ENCODE measurements around the gene NEDD4.
"Not testable (repeated sequence)": the region's sequence is repeated elsewhere in the genome, so short reads cannot be mapped to it uniquely, and the experiment has no call there.

NEDD4 gene

DNA sequence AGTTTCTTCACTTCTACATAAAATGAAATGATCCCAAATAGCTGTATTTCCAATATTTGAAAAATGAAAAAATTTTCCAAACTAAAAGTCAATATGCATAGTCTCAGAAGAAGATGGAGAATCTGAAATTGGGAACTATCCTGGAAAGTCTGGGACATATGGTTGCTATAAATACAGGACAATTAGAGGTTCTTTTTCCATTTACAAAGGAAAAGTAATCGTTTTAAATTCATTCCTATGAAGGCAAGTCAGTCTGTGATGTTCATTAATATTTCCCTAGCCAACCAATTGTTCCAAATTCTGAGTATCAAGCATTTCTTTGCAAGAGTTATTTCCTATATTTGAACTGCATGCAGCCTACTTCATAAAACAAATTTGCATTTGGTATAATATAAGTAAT, 102.2 kb downstream of the NEDD4 start:
- no peak for DNase-seq

DNA sequence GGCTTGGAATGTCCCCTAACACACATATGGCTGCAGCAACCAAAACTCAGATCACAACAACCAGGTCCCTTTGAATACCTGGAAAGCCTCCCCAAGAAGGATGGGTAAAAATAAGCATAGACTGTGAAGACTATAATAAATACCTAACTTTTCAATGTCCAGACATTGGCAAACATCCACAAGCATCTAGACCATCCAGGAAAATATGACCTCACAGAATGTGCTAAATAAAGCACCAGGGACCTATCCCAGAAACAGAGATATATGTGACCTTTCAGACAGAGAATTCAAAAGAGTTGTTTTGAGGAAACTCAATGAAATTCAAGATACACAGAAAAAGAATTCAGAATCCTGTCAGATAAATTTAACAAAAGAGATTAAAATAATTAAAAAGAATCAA, 109.2 kb downstream of the NEDD4 start:
- no peak for DNase-seq

DNA sequence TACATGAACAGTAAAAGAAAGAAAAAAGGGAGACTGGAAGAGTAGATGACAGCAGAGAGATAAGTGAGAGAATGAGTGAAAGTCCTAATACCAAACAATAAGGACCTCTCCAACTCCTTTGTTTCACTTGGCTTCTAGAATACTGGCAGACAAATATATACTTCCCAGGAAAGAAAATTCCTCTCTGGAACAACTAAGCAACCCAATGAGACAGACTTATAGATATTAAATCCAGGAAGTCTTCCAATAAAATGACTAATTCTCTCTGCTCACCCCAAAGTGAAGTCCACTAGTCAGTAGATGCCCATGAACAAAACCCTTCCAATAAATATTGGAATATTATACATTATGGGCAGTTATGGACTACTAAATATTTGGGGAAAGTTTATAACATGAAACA, 114.2 kb downstream of the NEDD4 start:
- no peak for DNase-seq

DNA sequence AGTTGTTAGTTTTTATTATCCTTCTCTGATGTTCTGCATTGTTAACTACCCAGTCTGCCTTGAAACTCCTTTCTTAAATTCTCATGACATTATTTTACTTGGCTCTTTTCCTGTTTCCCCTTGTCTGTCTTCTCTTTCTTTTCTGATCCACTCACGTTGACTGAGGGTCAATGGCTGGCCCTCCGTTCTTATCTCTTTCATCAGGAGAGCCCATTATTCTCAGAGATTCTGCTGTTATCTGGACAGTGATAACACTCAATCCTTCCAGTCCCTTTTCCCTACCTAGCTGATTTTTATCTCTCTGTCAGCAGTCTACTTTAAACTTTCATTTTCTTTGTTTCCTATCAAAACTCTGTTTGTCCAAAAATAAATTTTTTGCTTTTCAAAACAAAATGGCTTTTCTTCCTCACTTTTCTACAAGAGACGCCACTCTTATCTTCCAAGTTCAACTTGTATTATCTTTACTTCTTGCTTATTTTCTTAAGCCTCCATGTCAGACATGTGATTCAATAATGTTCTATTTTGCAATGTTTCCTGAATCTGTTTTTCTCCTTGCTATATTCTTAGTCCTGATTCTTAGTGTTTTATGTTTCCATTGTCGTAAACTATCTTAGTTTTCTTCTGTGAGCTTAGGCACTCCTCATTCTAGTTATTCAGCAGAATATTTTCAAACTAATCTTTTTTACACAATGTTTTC, 120.2 kb downstream of the NEDD4 start:
- no peak for DNase-seq

DNA sequence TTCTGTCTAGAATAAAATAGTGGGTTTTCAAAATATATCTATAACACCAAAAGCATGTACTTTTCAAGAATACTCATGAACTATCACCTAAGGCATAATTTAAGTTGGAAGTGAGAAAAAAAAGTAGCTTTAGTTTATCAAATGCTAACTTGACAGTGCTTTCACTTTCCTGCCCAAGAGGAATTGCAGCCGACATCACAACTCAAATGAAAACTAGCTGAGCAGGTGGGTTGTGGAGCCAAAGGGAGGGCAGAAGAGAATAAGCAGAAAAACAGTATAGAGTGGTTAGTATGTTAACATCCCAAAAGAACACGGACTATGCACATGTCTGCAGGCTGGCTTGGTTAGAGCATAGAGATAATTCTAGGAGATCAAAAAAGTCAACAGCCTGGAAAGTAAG, 120.9 kb downstream of the NEDD4 start:
- no peak for DNase-seq

DNA sequence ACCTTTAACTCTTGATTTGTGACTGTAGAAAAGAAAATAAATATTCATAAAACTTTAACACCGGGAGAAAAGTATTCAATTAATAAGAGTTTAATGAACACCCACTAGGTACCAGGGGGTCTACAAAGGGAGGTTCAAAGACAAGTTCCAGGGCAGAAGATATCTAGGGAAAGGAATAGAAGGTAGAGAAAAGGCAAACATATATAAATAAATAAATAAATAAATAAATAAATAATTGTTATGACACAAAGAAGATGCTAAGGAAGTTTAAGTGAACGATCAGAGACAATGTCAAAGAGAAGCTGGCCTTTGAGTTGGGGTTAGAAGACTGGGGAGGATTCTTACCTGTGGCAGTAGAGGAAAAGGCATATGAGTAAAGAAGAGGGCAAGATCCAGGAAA, 123.8 kb downstream of the NEDD4 start:
- DNase-seq: no peak

DNA sequence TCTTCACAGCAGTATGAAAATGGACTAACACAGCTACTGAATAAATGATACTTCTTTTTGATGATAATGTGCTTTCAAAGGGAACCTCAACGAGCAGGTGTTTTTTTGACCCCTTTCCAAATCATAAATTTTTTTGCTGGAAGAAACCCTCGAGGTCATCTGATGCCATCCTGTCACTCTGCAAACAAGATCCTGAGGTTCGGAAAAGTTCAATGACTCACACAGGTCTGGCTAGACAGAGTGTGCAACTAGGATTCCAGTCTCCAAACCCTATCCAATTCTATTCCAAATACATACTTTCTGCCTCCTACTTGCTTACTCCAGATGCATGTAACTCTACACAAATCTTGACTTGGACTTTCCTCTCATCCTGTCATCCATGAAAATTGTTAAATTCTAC, 124.7 kb downstream of the NEDD4 start:
- no peak for DNase-seq

DNA sequence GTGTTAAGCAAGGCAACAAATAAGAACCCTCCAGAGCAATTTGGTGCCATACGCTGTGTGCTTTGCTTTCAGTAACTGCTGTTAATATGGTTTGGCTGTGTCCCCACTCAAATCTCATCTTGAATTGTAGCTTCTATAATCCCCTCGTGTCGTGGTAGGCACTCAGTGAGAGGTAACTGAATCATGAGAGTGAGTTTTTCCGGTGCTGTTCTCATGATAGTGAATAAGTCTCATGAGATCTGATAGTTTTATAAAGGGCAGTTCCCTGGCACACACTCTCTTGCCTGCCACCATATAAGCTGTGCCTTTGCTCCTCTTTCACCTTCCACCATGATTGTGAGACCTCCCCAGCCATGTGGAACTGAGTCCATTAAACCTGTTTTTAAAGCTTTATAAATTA, 125.1 kb downstream of the NEDD4 start:
- DNase-seq: not testable (repeated sequence)

DNA sequence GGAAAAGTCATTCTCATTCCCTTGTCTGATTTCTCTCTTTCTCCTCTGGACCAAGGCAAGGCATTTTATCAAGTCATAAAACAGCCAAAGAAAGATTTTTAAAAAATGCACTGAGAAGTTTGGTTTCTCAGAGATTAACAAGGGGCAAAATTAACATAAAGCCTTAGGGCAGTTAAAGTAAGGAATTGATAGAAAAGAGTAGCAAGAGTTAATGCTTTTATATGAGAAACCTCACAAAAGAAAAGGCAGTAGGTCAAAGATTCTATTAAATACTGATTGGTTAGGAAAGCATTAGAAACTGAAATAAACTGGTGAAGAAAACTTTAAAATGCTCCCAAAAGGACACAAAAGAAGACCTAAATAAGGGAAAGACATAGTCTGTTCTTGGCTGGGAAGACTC, 129.5 kb downstream of the NEDD4 start:
- no peak for DNase-seq

DNA sequence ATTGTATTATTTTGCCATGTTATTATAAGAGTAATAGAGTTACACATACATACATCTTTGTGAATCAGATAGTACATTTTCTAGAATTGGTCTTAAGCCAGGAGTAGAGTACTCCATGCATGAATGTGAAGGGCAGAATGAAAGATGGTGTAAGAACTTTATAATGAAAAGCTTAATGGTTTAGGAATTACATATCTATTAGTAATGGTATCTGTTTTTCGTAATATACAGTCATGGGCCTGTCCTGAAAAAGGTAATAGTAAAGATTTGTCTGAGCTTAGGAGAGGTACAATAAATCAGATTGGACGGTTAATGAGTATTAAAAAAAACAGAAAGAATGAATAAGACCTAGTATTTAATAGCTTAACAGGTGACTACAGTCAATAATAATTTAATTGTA, 132.3 kb downstream of the NEDD4 start:
- DNase-seq: no peak

DNA sequence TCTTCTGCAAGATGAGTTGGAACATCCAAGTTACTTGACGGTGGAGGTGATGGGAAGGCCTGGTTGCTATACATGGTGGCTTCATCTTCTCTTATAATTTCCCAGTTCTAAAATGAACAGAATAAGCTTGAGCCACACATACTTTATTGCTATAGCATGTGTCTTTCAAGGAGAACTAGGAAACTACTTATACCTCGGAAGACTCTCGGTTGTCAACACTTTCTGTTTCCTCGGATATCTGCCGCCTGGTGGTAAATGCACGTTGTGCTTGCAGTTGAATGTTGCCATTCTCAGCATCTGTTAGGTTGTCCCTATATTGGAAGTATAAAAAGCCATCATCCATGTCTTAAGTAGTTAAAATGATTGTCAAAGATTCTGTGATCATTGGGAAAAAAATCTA, 132.9 kb downstream of the NEDD4 start:
- no peak for DNase-seq

DNA sequence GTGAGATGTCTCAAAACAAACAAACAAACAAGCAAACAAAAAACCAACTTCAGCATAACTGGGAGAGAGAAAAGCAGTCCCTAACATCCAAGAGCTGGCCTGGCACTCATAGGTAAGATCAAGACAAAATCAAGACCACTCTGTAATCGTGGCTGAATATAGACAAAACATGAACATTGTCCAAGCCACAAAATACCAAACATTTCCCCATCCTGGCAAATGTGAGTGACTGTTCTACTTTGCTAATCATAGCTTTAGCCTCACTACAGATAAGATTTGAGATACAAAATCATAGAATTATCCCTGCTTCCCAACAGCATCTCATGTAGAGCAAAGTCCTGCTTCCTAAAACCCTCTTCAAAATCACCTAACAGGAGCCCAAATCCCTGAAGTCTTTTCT, 133.7 kb downstream of the NEDD4 start:
- no peak for DNase-seq

DNA sequence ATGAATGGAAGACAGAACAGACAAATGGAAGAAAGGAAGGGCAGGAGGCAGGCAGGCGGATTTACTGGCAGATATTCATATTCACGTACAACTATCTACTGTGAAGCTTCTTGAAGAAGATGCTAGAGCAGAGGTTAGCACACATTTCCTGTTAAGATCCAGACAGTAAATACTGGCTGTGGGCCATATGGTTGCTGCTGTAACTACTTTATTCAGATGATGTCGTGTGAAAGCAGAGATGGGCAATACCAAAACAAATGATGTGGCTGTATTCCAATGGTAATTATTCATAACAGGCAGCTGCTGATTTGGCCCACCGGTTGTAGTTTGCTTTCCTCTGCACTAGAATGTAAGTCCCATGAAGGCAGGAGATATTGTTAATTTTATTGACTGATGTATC, 134.8 kb downstream of the NEDD4 start:
- DNase-seq: no peak

DNA sequence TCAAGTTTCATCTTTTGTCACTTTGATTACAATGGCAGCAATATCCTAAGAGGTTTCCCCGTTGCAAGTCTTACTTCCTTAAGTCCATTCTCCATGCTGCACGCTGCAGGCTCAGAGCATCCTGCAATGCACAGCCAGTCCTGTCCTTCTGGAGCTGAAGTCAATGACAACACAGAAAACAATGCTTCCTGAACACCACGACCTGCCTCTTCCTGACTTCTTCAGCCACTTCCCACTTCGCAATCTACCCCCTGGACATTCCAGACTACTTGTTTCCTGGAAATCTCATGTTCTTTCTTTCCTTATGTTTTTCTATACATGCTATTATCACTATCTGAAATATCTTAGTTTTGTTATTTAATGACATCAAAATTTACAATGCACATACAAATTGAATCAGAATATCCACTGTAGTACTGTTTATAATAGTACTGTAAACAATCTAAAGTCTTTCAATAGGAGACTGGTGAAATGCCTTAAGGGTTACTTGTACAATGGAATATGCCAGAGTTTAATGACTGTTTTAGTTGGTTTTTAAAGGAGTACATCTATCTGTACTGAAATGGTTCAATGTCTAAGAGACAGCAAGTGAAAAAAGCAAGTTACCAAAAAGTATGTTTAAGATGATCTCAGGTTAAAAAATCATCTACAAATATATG, 136.8 kb downstream of the NEDD4 start:
- no peak for DNase-seq

DNA sequence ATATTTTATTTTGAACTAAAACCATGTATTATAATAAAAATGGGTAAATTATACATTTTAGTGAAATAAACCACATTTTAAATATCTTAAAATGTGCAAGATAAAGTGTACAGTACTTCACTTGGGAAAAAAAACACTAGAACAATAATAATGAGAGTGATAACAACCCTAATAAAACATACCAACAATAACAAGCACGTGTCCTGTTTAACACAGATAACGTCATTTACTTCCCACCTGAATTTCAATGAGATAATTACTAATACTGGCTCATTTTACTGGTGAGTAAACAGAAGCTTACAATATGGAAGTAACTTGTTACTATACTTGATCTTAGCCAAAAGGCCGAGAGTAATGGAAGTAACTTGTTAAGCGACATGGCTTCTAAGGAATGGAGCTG, 140.3 kb downstream of the NEDD4 start:
- no peak for DNase-seq

DNA sequence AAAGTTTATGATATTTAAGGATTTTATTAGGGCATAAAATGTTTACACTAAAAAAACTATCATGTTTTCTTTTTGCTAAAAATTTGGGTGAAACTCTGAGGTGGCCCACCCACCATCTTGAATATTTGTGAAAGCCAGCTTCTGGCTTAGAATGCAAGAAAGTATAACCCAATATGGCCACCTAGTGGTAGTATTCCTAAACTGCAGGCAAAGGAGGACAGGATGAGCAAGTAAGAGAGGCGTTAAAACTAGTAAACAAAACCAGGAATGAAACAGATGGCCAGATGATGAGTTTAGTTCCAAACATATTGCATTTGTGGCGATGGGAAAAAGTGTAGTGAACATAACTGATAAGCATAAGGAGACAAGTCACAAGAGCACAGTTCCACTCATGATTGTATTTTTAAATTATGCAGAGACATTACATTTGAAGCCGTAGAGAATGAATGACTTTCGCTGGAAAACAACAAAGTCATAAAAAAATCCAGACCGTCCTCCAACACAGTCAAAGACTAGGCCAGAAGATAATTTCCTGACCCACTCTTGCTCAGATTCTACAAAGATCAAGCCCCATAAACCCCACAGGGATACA, 147.2 kb downstream of the NEDD4 start:
- no peak for DNase-seq

DNA sequence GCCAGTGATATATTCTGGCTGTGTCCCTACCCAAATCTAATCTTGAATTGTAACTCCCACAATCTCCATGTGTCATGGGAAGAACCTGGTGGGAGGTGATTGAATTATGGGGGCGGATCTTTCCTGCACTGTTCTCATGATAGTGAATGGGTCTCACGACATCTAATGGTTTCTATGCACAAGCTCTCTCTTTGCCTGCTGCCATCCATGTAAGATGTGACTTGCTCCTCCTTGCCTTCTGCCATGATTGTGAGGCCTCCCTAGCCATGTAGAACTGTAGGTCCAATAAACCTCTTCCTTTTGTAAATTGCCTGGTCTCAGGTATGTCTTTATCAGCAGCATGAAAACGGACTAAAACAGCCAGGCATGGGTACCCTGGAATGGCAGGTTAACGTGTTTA, 150.5 kb downstream of the NEDD4 start:
- not testable (repeated sequence) for DNase-seq

DNA sequence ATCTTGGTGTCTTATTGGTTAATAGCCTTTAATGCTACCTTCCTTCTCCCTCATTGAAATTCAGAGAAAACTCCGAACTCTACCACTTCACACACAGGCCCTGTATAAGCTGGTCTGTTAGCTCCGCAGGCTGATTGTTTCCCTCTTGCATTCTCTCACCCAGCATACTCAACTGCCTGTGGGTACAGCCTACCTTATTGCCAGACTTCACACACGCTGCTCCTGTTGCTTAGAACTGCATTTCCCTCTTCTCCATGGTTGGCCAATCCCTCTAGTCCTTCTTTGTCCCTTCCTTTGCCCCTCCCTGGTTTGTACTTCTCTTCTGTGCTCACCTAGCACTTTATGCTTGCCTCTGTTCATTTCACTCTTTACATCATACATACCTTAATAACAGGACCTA, 157.5 kb downstream of the NEDD4 start:
- DNase-seq: no peak

DNA sequence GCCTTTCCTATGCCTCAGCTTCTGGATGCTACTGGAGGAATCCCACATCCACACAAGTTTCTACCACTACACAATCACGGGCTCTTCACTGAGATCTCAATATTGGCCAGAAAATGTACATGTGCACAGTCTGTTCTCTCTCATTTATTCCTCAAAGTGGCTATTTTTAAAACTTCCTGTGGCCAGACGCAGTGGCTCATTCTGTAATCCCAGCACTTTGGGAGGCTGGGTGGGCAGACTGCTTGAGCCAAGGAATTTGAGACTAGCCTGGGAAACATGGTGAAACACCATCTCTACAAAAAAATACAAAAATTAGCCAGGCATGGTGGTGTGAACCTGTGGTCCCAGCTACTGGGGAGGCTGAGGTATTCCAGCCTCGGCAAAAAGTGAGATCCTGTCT, 159.1 kb downstream of the NEDD4 start:
- DNase-seq: no peak

DNA sequence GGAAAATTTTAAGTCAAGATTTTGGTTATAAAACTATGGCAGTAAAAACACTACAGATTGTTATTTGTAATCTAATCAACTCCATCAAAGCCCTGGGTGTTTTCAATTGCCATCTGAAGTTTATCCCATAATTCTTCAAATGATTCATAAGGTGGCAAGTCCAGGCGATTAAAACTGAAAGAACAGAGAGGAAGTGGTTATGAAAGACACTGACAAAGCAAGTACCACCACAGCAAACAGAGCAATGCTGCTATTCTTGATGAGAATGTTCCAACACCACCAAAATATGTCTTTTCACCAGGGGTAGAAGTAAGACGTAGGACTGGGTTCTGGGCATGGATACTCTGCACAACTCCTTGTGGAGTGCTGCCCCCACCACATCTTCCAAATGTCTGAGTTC, 163.6 kb downstream of the NEDD4 start:
- no peak for DNase-seq

DNA sequence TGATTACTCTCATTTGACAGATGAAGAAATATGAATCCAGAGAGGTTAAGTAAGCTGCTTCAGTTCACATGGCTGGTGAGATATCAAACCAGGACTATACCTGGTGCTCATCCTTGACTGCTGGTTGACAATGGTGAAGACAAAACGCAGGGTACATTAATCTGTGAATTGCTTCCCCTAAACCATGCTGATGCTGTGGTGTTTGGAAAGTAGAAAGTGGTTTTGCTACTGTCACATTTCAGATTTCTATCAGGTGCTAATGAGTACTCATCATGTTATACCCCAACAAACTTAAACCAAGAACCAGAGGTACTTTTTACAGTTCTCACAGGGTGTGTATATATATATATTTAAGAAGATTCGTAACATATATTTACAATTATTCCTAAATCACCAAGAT, 165.5 kb downstream of the NEDD4 start:
- no peak for DNase-seq

DNA sequence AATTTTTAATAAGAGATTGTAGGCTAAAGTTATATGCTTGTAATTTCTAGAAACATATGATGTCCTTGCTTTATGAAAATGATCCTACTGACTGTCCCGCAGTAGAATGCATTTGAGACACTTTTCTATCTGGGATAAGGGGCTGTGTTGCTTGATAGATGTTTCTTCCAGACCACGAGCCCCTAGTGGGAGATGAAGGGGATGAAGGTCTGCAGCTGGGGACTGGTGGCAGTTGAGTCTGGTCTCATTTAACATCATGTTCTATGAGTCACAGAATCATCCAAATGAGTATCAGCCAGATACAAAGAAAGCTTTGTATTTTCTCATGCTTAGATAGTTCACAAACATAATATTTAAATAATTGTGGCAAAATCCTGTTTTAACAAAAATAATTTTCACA, 166.2 kb downstream of the NEDD4 start:
- DNase-seq: no peak

DNA sequence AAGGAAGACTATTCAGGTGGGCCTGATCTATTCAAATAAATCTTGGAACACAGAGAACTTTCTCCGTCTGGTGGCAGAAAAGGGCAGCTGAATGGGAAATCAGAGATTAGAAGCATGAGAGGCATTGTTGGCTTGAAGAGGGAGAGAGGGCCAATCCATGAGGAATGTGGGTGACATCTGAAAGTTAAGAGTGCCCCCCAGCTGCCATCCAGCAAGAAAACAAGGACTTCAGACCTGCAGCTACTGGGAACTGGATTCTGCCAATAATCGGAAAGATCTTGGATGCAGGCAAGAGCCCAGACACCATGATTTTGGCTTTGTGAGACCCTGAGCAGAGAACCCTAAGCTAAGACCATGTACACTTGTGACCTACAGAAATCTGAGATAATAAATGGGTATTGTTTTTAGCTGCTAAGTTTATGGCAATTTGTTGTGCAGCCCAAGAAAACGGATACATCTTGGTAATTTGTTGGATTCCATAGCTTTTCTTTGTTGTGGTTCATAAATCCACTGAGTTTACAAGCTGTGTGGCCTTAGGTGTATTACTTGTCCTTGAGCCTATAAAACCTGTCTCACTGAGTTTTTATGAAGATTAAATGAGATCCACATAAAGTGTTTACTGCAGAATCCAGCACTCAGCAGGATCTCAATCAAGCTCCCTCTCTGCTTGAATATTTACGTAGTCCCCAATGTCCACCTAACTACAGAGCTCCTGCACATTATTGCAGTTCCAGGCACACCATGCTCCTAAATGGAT, 168.4 kb downstream of the NEDD4 start:
- DNase-seq: no peak

All from T1000 (cell line).